ENCODE data around the gene SEC62. TPM values are rescaled to one million over a fixed set of nuclear protein-coding genes. Genes with fewer than 3 reads are reported as not detected.

SEC62 gene
- total RNA-seq, 1 donor from 2014 or later, result 101 TPM

GRCh38 chr3:169931747-169932520, 34.7 kb upstream of the SEC62 start:
- Mint-ChIP-seq H3K27me3 (peaks cover 41% of the 10 kb centered on the region), H3K9me3 (no peaks in the 10 kb centered on the region), H3K4me3 (no peak overlapping the region), H3K4me1 (ENCODE audit: unreplicated experiment) (no peaks in the 10 kb centered on the region), H3K36me3 (no peaks in the 10 kb centered on the region), H3K27ac (no peak overlapping the region)
- DNase-seq (ENCODE audit: extremely low spot score, unreplicated experiment), result no peak
- TF ChIP-seq CTCF (conservative IDR thresholded peaks at IDR 0.05), result no peak

GRCh38 chr3:169939320-169939719, 27.3 kb upstream of the SEC62 start:
- Mint-ChIP-seq H3K36me3 (no peaks in the 10 kb centered on the region), H3K9me3 (no peaks in the 10 kb centered on the region), H3K27me3 (peaks cover 30% of the 10 kb centered on the region), H3K4me1 (ENCODE audit: unreplicated experiment) (no peaks in the 10 kb centered on the region), H3K4me3 (no peak overlapping the region), H3K27ac (no peak overlapping the region)
- no peak for TF ChIP-seq CTCF (conservative IDR thresholded peaks at IDR 0.05)
- DNase-seq (ENCODE audit: extremely low spot score, unreplicated experiment), result no peak

- Mint-ChIP-seq H3K36me3 (no peaks in the 10 kb centered on the region), H3K9me3 (no peaks in the 10 kb centered on the region), H3K27ac (no peak overlapping the region), H3K4me1 (ENCODE audit: unreplicated experiment) (no peaks in the 10 kb centered on the region), H3K4me3 (no peak overlapping the region), H3K27me3 (peaks cover 27% of the 10 kb centered on the region)
- no peak for DNase-seq (ENCODE audit: extremely low spot score, unreplicated experiment)
- no peak for TF ChIP-seq CTCF (conservative IDR thresholded peaks at IDR 0.05)
Observed at GRCh38 chr3:169939751-169940150, 26.9 kb upstream of the SEC62 start.

GRCh38 chr3:169940470-169941181, 26.0 kb upstream of the SEC62 start:
- Mint-ChIP-seq H3K4me3 (no peak overlapping the region), H3K9me3 (no peaks in the 10 kb centered on the region), H3K27me3 (peaks cover 18% of the 10 kb centered on the region), H3K27ac (no peak overlapping the region), H3K4me1 (ENCODE audit: unreplicated experiment) (peaks cover 6% of the 10 kb centered on the region), H3K36me3 (no peaks in the 10 kb centered on the region)
- no peak for DNase-seq (ENCODE audit: extremely low spot score, unreplicated experiment)
- no peak for TF ChIP-seq CTCF (conservative IDR thresholded peaks at IDR 0.05)

- Mint-ChIP-seq H3K9me3 (no peaks in the 10 kb centered on the region), H3K4me3 (no peak overlapping the region), H3K36me3 (no peaks in the 10 kb centered on the region), H3K27ac (no peak overlapping the region), H3K4me1 (ENCODE audit: unreplicated experiment) (peaks cover 18% of the 10 kb centered on the region), H3K27me3 (peaks cover 4% of the 10 kb centered on the region)
- TF ChIP-seq CTCF (conservative IDR thresholded peaks at IDR 0.05), result no peak
- no peak for DNase-seq (ENCODE audit: extremely low spot score, unreplicated experiment)
Observed at GRCh38 chr3:169945313-169945712, 21.3 kb upstream of the SEC62 start.
